Measurements from ENCODE around the gene C22orf15. TPM values are rescaled to one million over a fixed set of nuclear protein-coding genes. Genes with fewer than 3 reads are reported as not detected.

The C22orf15 gene
- total RNA-seq, 1 experiment from 2014 or later: not detected

DNA sequence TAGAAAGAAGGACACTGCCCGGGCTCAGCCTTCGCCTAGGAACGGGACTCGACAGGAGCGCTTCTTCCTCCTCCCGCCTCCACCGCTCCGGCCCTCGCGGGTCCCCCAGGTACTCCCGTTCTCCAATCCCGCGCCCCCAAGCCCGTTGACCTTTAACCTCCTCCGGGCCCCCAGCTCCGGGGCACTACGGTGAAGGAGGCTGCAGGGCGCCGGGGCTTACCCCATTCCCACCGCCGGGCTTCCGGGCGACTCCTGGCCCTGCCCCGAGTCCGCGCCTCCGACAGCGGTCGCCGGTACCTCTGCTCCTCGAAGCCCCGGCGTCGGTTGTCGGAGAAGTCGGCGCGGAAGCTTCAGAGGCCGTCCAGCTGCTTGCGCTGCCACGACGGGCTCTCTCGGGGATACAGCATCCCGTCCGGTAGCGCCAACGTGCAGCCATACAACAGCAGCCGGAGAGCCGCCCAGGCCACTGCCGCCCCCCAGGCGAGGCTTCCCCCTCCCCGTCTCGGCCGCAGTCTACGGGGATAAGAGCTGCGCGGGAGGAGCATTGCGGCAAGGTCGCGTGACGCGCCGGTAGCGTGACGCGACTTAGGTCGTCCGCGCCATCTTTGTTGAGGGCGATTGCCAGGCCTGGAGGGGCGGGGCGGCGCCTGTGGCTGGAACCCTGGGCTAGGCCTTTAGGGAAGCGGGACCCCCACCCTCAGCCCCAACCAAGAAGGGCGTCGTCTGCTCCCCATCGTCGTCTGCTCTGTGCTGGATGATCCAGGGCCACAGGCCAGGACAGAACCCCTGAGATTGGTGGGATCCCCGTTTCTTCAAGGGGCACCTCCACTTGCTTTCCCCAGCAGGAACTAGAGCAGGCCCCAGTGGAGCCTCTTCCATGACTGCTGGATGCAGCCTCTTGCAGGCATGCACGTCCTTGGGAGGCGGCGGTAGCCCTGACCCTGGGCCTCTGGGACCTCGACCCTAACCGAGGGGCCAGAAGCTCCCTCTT, 45.7 kb upstream of the C22orf15 start (continued):
- TF ChIP-seq EZH2phosphoT487 (IDR thresholded peaks at IDR 0.05; ENCODE audit: borderline replicate concordance) (no peak), ZNF274 (IDR thresholded peaks at IDR 0.05; ENCODE audit: low read depth, low read length) (no peak), SRF (IDR thresholded peaks at IDR 0.05; ENCODE audit: low read depth) (0 out of 2 replicates have a peak, but pooled peaks have one; percentile 47), SIN3A (IDR thresholded peaks at IDR 0.05; ENCODE audit: low read depth) (peak; percentile 75; the same call in 1 of the 2 replicates)
- TF ChIP-seq, protein P1, sequence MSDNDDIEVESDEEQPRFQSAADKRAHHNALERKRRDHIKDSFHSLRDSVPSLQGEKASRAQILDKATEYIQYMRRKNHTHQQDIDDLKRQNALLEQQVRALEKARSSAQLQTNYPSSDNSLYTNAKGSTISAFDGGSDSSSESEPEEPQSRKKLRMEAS (IDR thresholded peaks at IDR 0.05): peak; percentile 81
- TF ChIP-seq, protein P2, sequence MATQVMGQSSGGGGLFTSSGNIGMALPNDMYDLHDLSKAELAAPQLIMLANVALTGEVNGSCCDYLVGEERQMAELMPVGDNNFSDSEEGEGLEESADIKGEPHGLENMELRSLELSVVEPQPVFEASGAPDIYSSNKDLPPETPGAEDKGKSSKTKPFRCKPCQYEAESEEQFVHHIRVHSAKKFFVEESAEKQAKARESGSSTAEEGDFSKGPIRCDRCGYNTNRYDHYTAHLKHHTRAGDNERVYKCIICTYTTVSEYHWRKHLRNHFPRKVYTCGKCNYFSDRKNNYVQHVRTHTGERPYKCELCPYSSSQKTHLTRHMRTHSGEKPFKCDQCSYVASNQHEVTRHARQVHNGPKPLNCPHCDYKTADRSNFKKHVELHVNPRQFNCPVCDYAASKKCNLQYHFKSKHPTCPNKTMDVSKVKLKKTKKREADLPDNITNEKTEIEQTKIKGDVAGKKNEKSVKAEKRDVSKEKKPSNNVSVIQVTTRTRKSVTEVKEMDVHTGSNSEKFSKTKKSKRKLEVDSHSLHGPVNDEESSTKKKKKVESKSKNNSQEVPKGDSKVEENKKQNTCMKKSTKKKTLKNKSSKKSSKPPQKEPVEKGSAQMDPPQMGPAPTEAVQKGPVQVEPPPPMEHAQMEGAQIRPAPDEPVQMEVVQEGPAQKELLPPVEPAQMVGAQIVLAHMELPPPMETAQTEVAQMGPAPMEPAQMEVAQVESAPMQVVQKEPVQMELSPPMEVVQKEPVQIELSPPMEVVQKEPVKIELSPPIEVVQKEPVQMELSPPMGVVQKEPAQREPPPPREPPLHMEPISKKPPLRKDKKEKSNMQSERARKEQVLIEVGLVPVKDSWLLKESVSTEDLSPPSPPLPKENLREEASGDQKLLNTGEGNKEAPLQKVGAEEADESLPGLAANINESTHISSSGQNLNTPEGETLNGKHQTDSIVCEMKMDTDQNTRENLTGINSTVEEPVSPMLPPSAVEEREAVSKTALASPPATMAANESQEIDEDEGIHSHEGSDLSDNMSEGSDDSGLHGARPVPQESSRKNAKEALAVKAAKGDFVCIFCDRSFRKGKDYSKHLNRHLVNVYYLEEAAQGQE (IDR thresholded peaks at IDR 0.05; ENCODE audit: low read depth): no peak

DNA sequence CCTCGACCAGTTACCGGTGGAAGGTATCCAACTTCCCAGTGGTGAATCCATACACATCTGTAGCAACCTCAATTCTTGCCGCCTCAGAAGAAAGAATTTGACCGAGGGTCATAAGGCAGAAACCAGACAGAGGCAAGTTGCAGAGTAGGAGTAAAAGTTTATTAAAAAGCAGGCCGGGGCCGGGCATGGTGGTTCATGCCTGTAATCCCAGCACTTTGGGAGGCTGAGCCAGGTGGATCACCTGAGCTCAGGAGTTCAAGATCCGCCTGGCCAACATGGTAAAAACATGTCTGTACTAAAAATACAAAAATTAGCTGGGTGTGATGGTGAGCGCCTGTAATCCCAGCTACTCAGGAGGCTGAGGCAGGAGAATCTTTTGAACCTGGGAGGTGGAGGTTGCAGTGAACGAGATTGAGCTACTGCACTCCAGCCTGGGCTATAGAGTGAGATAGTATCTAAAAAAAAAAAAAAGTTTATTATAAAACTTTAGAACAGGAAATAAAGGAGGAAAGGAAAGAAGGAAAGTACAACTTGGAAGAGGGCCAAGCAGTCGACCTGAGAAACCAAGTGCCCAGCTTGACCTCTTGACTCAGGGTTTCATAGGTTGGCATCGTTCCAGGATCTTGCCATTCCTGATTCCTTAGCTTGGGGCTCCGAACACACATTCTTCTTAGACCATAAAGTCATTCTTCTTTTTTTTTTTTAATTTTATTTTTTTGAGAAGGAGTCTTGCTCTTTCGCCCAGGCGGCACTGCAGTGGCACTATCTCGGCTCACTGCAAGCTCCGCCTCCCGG, 44.2 kb upstream of the C22orf15 start:
- no peak for ATAC-seq
- POLR2A ChIA-PET: no interaction called here
- intact Hi-C loops (cut with micrococcal nuclease): no loop called here
- TF ChIP-seq, protein P1 (IDR thresholded peaks at IDR 0.05): no peak
- TF ChIP-seq SRF (IDR thresholded peaks at IDR 0.05; ENCODE audit: low read depth) (no peak), RAD21 (IDR thresholded peaks at IDR 0.05; ENCODE audit: low read depth) (no peak), POLR2AphosphoS5 (IDR thresholded peaks at IDR 0.05; ENCODE audit: low read depth, low read length) (no peak), JUND (IDR thresholded peaks at IDR 0.05) (no peak), CEBPB (IDR thresholded peaks at IDR 0.05; ENCODE audit: low read depth) (no peak), SIN3A (IDR thresholded peaks at IDR 0.05; ENCODE audit: low read depth) (no peak), CBX3 (IDR thresholded peaks at IDR 0.05; ENCODE audit: low read depth) (no peak), POLR2A (IDR thresholded peaks at IDR 0.05; ENCODE audit: borderline replicate concordance, extremely low read depth, insufficient read depth, insufficient read length) (no peak)
- TF ChIP-seq, protein P3, sequence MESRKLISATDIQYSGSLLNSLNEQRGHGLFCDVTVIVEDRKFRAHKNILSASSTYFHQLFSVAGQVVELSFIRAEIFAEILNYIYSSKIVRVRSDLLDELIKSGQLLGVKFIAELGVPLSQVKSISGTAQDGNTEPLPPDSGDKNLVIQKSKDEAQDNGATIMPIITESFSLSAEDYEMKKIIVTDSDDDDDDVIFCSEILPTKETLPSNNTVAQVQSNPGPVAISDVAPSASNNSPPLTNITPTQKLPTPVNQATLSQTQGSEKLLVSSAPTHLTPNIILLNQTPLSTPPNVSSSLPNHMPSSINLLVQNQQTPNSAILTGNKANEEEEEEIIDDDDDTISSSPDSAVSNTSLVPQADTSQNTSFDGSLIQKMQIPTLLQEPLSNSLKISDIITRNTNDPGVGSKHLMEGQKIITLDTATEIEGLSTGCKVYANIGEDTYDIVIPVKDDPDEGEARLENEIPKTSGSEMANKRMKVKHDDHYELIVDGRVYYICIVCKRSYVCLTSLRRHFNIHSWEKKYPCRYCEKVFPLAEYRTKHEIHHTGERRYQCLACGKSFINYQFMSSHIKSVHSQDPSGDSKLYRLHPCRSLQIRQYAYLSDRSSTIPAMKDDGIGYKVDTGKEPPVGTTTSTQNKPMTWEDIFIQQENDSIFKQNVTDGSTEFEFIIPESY (IDR thresholded peaks at IDR 0.05; ENCODE audit: extremely low read depth, insufficient replicate concordance, low read length): no peak
- TF ChIP-seq, protein P4, sequence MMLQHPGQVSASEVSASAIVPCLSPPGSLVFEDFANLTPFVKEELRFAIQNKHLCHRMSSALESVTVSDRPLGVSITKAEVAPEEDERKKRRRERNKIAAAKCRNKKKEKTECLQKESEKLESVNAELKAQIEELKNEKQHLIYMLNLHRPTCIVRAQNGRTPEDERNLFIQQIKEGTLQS (IDR thresholded peaks at IDR 0.05): no peak

More for the DNA sequence above, 44.2 kb upstream of the C22orf15 start:
- peaks cover 20% of the 10 kb centered on the region for H3K79me2 ChIP-seq (ENCODE audit: insufficient read depth, low read length)
- no peak overlapping the region for H3K27ac ChIP-seq (ENCODE audit: low read depth, low read length)
- H3K9me3 ChIP-seq (ENCODE audit: control insufficient read depth in 1 of 2, insufficient read depth in 1 of 2, low read depth in 1 of 2, low read length in 2 of 2): no peaks in the 10 kb centered on the region
- H4K20me1 ChIP-seq (ENCODE audit: insufficient read depth): no peaks in the 10 kb centered on the region
- no TSS peak for BruUV-seq (replicated peaks)
- no peak overlapping the region for H2AFZ ChIP-seq (ENCODE audit: low read depth, low read length, poor library complexity, severe bottlenecking)
- H3K4me1 ChIP-seq (ENCODE audit: control insufficient read depth in 1 of 2, insufficient read depth in 2 of 2, low read length in 2 of 2): peaks cover 10 to 21% of the 10 kb centered on the region in 2 experiments
- no peak overlapping the region for H3K4me2 ChIP-seq (ENCODE audit: low read length)
- CTCF ChIA-PET: no interaction called here
- H3K4me3 ChIP-seq (replicated peaks in 1 of 2; ENCODE audit: low read depth in 1 of 2, low read length in 2 of 2): no peak overlapping the region
- no peaks in the 10 kb centered on the region for H3K27me3 ChIP-seq (ENCODE audit: insufficient read depth, low read length)
- DNase-seq (ENCODE audit: low read depth, low spot score): no peak
- RAD21 ChIA-PET (ENCODE audit: low non-redundant PET in 1 of 2, low total read pairs in 2 of 2, uncharacterized antibody in 2 of 2, unreplicated experiment in 2 of 2): no interaction called here
- H3K36me3 ChIP-seq (ENCODE audit: control insufficient read depth in 1 of 2, insufficient read depth in 2 of 2, low read length in 2 of 2): peaks cover 7 to 9% of the 10 kb centered on the region in 2 experiments; a peak in 1 of 4 replicates
- no peaks in the 10 kb centered on the region for H3K9me2 ChIP-seq (ENCODE audit: insufficient read depth)
- H3K9ac ChIP-seq (ENCODE audit: low read length): no peak overlapping the region
